Gastroesophageal sphincter (tissue), 3 donors: ENCODE data around the gene ELP2.
"Not testable (repeated sequence)": the region's sequence is repeated elsewhere in the genome, so short reads cannot be mapped to it uniquely, and the experiment has no call there.

ENCODE experiments used
- CTCF ChIP-seq, 4 experiments: fragments of 200-600 bp in 2 of 4; fragments of 450-650 bp in 2 of 4; sonication (generic) in 1 of 4; IDR thresholded peaks; one replicate each; pipeline ENCODE4 v1.5.1; 2017 to 2019; ENCODE audit warnings: antibody characterized with exemption in 4 of 4, mild to moderate bottlenecking in 2 of 4, moderate library complexity in 2 of 4
- EP300 ChIP-seq: sonication (generic); formaldehyde crosslinking; IDR thresholded peaks from one replicate; pipeline ENCODE4 v1.6.1; 2017; ENCODE audit warnings: antibody characterized with exemption, mild to moderate bottlenecking
- POLR2A ChIP-seq, 2 donors: fragments of 450-650 bp; IDR thresholded peaks; one replicate each; pipeline ENCODE4 v1.6.1; 2017; ENCODE audit warnings: antibody characterized with exemption in 2 of 2, mild to moderate bottlenecking in 2 of 2, moderate library complexity in 1 of 2

DNA sequence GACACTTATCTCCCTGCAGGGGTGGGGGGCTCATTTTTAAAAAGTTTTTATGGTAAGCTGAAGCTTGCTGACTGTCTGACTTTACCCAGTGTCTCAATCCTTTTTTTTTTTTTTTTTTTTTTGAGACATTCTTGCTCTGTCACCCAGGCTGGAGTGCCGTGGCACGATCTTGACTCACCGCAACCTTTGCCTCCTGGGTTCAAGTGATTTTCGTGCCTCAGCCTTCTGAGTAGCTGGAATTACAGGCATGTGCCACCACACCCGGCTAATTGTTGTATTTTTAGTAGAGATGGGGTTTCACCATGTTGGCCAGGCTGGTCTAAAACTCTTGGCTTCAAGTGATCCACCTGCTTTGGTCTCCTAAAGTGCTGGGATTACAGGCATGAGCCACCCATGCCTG lies 37.6 kb upstream of the ELP2 start:
- not testable (repeated sequence) for TF ChIP-seq CTCF (IDR thresholded peaks at IDR 0.05); POLR2A (IDR thresholded peaks at IDR 0.05); EP300
